Activated CD8-positive, alpha-beta memory T cell treated with anti-CD3 and anti-CD28 coated beads, Interleukin-2, amount 50 U/mL, for 4 hours (primary cell): Measurements from ENCODE around the gene COQ2.
"Not testable (repeated sequence)": the region's sequence is repeated elsewhere in the genome, so short reads cannot be mapped to it uniquely, and the experiment has no call there.

Source experiments
- DNase-seq: peaks from one replicate; pipeline ENCODE4 v3.0.0-alpha.2; 2020

COQ2 gene

DNA sequence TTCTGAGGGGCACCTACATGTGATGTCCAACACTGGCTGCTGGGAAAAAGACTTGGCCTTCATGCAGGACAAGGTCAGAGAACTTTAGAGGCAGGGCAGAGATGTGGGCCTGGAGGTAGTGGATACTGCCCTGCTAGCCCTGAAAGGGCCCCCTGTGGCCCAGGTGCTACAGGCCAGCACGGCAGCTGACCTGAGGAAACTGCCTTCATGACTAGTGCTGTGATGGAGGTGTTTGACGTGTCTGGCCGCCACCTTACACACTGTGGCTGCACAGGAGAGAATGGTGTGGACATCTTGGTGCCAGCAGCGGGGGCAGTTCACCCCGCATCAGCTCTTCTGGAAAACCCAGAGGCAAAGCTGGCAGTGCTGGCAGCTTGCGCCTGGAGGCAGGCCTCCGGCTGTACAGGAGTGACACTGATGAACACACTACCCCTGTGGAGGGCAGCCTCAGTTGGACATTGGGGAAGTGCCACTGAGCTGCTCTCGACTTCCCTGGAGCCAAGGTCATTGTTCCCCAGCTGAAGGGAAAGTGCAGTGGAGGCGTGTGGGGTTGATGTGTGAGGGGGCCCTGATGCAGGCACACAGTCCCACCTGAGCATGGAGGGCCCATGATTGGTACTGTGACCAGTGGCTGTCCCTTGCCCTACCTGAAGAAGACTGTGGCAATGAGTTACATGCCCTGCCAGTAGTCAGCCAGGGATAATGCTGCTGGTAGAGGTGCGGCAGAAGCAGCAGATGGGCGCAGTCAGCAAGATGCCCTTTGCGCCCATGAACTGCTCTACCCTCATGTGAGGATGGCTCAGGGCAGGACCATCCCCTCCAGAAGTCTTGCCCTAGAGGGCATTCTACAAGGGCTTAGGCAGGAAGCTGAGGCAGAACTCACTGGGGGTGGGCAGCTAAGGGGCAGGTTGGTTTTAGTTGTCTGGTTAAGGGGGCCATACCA lies 36.9 kb downstream of the COQ2 start:
- DNase-seq: no peak

DNA sequence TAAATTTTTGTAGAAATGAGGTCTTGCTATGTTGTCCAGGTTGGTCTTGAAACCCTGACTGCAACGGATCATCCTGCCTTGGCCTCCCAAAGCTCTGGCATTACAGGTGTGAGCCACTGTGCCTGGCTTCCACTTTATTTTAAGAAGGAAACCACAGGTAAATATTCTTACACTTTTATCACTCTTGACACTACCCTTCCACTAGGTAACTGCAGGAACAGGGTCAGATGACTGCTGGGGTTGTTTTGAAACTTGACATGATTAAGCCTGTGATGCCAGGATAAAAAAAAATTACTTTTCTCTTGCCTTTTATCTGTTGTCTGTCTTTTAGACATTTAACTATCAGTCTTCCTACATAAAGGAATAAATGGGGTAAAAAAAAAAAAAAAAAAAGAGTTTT lies 43.5 kb downstream of the COQ2 start:
- DNase-seq: no peak

DNA sequence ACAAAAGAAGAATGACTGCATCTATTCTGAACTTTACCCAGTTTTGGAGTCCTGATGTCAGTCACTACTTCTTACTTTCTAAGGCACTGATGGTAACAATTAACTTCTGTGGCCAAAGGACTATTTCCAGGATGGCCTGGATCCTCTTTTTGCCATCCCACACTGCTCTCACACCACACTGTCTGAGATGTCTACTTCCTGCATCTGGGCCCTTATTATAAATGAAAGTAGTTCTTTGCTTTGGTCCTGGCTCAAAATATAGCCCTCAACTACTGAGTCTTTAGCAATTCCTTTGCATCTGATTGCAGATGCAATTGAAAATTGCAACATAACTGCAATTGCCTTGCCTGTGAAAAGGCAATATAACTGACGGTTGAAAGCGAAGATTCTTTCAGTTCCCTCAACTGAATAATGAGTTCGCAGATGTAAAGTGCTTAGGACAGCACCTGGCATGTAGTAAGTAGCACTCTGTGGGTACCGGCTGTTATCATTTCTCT lies 44.2 kb downstream of the COQ2 start:
- no peak for DNase-seq

DNA sequence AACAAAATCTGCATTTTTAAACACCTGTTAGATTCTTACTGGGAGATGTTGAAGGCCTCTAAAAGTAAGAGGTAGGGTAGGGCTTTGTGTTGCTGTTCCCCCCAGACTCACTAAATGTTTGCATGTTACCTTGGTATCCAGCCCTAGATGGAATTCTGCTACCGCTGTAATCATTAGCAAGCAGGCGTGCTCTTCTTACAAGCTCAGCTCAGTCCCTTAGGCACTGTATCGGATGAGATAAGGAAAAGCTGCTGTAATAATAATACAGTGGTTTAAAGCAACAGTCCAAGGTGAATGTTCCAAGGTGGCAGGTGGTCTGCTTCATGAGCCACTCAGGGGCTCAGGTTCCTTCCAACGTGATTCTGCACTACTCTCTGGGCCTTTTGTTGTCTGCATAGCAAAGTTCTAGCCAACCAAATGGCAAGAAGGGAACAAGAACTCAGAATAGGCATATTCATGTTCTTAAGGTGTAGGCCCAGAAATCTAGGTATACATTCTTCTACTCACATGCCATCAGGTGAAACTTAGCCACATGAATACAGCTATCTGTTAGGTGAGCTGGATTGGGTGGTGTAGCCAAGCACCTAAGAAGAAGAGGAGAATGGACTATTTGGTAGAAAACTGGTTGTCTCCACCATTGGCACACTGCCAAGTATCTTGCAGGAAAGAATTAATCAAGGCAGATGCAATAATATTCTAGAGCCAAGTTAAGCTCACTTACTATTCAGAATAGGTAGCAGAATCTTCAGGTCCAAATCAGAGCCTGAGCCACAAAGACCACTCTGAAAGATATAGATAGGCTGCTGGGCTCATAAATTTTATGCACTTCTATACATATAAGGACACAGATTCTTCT lies 46.0 kb downstream of the COQ2 start:
- DNase-seq: no peak

DNA sequence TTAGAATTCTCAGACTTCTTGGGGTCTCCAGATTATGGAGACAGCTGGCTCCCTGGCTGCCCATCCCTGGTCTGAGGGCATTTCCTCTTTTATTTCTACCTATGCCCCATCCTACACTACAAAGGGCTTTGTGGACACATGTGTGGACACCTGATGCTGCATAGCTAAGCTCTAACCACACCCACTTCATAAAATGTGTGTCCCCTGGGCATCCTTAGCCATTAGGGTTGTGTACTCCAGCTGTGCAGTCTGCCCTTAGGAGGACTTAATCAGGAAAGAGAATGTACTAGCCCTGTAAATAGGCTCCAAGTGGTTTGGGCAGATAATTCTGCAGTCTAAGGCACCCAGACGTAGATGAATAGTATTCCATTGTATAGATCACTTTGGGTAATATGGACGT lies 47.0 kb downstream of the COQ2 start:
- no peak for DNase-seq

DNA sequence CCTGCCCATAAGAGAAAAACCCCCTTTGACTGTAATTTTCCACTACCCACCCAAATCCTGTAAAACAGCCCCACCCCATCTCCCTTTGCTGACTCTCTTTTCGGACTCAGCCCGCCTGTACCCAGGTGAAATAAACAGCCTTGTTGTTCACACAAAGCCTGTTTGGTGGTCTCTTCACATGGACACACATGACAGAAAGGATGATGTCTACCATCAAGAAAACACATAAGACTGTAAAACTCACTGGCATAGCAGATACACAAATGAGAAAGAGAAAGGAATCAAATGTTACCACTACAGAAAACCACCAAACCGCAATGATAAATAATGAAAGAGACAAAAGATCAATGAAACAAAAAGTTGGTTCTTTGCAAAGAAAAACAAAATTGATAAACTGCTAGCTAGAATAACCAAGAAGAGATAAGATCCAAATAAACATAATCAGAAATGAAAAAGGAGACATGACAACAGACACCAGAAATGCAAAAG lies 48.9 kb downstream of the COQ2 start:
- DNase-seq: not testable (repeated sequence)

DNA sequence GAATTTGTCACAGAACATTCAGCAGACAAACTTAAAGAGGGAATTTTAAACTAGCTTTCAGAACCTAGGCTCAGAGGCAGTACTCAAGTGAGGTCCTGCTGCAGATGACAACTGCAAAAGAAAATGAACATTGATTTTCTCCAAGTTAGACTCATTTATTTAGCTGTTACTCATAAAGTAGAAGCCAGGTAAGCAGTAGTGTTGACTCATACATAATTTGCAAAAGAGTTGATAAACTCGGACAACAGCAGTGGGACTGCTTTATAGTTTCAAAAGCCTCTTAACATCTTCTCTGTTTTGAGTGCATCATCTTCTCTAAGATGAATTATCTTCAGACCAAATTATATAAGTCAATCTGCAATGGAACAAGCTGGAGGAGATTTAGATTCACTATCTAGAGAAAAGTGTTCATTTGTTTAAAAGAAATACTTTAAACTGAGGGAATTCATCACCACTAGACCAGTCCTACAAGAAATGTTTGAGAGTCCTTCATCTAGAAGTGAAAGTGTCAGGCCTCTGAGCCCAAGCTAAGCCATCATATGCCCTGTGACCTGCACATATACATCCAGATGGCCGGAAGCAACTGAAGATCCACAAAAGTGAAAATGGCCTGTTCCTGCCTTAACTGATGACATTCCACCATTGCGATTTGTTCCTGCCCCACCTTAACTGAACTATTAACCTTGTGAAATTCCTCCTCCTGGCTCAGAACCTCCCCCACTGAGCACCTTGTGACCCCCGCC lies 49.5 kb downstream of the COQ2 start:
- no peak for DNase-seq

DNA sequence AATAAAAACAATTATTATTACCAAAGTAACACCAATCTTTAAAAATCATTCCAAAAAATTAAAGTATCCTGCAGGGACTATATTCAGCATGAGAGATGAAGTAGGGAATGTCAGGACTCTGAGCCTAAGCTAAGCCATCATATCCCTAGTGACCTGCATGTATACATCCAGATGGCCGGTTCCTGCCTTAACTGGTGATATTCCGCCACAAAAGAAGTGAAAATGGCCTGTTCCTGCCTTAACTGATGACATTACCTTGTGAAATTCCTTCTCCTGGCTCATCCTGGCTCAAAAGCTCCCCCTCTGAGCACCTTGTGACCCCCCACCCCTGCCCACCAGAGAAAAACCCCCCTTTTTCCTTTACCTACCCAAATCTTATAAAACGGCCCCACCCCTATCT lies 50.2 kb downstream of the COQ2 start:
- not testable (repeated sequence) for DNase-seq

DNA sequence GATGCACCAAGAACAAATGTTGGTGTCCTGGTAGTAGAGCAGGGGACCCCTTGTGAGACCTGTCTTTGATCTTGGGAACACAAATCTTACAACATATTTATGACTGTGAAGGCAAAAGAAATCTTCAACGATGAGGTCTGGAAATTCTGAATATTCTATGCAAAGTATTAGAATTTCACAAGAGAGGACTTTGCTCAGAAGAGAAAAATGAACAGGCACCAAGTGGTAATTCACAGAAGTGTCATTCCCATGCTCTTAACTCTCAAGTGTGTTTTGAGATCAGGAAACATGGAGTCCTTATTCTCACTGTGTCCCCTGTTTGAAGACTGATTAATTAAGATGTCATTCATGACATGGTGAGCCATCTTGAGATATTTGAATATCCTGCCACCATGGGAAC lies 52.5 kb downstream of the COQ2 start:
- no peak for DNase-seq

DNA sequence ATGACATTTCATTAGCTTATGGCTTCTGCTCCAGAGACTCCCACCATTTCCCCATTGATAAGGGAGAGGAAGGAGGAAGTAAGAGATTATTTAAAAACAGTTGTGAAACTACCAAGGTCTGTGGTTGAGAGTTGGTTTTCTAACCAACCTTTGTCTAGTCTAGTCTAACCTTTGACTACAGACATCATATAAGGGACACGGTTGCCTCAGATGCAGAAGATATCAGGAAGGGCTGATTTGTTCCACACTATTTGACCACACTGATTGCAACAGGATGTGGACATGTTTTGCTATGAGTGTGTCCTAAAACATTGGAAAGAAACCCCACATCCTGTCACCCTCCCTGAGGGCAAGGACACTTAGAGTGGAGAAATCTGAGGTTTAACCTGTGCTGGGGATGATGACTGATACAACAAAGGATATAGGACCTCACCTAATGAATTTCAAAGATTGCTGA lies 53.0 kb downstream of the COQ2 start:
- DNase-seq: no peak

DNA sequence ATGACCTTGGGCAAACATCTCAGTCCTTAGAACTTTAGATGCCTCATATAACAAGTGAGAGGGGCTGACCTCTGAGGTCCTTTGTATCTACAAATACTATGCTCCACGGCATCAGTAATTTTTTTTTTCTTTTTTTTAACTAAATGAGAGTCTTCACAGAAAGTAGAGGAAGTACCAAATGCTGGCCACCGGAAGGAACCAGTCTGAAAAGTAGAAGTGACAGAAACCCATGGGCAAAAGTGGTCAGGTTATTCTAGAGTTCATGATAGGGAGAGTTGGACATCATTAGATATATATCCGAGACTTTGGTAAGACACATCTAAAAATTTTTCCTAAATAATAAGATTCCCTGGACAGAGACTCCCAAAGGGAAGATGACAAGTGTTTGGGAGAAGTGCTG lies 53.7 kb downstream of the COQ2 start:
- DNase-seq: no peak

DNA sequence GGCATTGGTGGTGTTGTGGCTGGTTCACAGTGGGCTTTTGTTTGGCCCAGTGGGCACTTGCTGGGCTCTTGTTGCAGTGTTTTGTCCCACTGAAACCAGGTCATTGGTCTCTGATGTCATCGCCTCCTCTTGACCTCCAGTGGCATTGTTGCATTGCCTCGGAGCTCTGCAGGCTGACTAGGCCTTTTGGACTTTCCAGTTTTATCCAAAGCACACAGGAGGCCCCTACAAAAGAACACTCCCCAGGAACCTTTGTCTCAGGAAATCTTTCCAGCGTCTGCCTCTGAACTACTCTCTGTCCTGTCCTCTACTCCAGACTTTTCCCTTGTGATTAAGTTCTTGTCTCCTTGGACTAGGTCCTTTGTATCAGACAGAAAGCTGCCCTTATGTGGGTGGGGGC lies 54.8 kb downstream of the COQ2 start:
- DNase-seq: no peak

DNA sequence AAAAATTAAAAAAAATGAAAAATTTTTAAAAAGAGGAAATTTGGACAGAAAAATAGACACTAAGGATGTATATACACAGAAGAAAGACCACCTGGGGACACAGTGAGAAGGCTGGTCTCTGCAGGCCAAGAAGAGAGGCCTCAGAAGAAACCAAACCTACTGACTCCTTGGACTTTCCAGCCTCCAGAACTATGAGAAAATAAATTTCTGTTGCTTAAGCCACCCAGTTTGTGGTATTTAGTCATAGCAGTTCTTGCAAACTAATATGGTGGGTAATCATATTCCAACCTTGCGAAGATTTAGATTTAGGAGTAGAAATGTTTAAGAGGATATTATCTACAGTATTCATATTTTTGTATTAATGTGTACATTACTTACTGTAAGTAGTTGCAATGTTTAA lies 56.4 kb downstream of the COQ2 start:
- no peak for DNase-seq

DNA sequence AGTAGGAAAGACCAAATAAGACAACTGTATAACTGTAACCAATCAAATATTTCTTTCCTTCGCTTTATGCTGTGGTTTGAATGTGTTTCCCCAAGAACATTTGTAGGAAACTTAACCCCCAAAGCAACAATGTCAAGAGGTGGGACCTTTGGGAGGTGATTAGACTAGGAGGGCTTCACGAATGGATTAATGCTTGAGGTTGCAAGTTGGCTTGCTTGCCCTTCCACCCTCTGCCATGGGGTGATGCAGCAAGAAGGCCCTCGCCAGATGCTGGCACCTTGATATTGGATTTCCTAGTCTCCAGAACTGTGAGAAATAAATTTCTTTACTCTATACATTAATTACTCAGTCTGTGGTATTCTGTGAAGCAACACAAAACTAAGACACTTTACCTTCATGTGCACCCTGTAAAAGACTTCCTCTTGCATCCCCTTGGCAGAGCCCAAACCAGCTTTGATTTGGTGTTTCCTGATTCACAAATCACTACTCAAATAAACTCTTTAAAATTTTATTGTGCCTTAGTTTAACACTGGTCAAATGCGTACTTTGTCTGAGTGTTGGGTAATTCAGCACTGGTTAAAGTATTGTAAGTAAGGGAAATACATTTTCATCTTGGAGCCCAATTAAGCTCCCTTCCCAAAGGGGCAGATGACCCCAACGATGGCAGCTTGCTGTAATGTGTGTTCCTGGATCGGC lies 59.9 kb downstream of the COQ2 start:
- DNase-seq: no peak

DNA sequence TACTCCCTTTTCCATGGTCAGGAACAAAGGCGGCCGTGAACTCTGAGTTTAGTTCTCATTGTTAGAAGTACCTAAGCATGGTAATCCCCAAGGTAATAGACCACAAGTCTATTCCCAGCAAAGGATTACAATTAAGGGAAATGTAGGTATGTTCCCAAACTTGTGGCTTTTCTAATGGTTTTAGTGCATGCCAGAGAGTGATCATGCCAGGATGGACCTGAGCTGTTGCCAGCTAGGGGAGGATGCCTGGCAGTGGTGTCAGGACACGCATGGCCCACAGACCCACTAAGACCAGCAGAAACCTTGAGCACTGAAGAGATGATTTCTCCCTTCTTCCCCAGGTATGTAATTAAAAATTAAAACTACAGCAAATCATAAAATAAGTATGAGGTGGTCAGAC lies 60.8 kb downstream of the COQ2 start:
- no peak for DNase-seq

DNA sequence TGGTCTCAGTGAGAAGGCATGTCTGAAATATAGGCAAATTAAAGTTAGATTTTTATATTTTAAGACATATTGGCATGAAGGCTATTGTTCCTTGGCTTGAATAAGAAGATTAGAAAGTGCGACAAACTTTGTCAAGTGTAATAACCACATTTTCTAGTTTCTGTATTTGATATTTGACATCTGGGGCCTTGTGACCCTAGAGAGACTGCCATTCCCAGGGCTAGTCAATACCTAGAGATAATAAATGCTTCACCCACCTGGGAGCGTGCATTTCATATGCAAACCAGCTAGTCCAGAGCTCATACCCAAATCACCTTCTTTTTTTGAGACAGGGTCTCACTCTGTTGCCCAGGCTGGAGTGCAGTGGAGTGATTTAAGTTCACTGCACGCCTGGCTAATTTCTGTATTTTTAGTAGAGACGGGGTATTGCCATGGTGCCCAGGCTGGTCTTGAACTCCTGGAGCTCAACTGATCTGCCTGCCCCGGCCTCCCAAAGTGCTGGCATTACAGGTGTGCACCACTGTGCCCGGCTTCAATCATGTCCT lies 62.6 kb downstream of the COQ2 start:
- no peak for DNase-seq

DNA sequence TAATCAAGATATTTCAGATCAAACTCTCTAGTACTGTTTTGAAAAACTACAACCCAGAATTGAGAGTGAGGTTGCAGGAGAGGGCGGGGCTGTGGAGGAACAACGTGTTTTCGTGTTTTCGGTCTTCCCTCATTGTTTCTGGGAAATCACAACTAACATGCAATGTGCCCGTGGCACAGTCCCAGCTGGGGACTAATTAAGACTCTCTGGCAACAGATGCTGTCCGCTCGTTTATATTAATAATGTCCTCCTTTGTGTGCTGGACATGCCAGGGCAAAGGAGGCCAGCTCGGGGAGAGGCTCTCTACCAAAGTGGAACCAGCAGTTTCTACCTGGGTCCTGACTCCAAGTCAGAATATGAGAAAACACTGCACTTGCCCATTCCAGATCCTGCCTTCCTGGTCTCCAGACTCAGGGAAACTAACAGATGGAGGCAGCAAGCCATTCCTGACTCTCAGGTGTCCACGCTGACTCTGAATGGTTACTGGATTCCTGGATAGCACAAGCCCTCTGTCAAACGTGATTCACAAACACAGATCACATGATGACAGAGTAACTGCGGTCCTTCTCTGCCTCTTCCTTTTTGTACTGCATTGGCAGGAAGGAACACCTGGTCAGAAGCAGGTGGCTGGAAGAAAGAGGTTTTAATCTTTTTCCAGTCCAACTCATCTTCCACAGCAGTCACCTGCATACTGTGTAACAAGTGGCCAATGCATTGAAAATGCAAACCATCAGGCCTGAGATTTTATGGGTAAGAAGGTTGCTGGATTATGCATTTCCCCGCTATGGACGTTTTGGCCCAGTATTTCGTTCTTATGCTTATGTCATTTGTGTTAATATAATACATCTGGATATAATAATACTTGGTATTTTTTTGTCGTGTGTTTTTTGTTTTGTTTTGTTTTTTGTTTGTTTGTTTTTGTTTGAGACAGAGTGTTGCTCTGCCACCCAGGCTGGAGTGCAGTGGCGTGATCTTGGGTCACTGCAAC lies 65.0 kb downstream of the COQ2 start:
- DNase-seq: peak; percentile 42

DNA sequence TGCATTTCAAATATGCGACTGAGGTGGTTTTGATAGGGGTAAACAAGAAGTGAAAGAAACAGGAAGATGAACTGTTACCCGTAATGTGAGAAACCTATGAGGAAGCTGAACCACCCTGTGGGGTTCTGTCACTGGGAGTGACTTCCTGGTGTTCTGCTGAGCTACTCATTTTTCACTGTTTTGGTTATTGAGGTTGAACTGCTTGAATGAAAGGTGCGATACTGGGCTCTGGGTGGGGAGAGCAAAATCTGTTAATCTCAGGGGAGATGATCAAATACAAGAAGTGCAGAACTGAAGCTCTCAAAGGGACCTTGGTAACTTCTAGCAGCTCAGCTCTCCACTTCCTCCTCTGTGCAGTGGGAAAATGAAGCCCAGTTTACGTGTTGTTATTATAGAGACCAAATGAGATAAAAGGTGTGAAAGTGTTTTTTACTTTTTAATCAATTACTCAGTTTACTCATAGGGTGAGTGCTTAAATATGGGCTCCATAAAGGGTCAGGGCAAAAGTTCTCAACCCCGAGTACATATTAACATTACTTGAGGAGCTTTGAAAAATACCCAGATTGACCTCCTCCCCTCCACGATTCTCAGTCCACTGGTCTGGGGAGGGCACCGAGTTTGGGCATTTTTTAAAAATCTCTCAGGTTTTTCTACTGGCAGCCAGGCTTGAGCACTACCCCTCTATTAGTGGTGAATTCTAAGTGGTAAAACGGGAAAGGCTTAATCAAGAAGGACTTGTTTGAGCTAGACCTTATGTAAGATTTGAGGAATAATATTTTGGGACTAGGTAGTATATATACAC lies 66.7 kb downstream of the COQ2 start:
- peak; percentile 46 for DNase-seq

DNA sequence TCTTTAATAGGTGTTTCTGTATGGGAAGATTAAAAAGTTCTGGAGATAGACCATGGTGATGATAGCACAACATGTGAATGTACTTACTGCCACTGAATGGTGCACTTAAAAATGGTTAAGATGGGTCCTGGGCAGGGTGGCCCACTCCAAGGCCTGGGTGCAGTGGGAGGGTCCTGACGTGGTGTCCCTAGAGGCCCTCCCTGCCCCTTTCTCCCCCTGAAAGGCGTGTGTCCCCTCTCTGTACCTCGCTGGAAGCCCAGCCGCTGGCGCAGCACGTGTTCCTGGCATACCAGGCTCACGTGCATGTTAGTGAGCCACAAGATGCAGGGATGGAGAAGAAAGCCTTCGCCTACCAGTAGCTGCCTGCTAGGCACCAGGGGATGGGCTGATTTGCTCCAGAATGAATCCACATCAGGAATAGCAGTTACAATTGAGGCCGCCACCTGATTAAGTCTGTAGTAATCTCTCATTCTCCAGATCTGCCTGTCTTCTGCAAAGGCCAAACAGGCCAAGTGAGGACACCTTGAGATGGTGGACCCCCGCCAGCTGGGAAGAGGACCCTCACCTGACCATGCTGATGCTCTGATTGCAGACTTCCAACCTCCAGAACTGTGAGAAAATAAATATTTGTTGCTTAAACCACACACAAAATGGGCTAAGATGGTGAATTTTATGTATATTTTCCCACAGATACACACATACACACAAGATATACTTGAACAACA lies 67.5 kb downstream of the COQ2 start:
- no peak for DNase-seq
